Skeletal muscle satellite cell (primary cell): ENCODE results near the gene ADM2.

Source experiments
- H3K27me3 ChIP-seq: 2 replicates; pipeline ENCODE4 v1.7.0; 2013; ENCODE audit warnings: low read length; ENCODE audit not compliant: control insufficient read depth, insufficient read depth
- H3K36me3 ChIP-seq: 2 replicates; pipeline ENCODE4 v1.7.0; 2013; ENCODE audit warnings: mild to moderate bottlenecking, control low read depth, low read length; ENCODE audit not compliant: insufficient read depth
- H3K4me1 ChIP-seq: 2 replicates; pipeline ENCODE4 v1.7.0; 2013; ENCODE audit warnings: low read length; ENCODE audit not compliant: control insufficient read depth, insufficient read depth
- H3K4me2 ChIP-seq: 2 replicates; pipeline ENCODE4 v1.7.0; 2013; ENCODE audit warnings: mild to moderate bottlenecking, low read length
- H3K4me3 ChIP-seq: 2 replicates; pipeline ENCODE4 v1.7.0; 2013; ENCODE audit warnings: low read length
- H3K9ac ChIP-seq: 2 replicates; pipeline ENCODE4 v1.7.0; 2013; ENCODE audit warnings: mild to moderate bottlenecking, low read depth, low read length, moderate library complexity
- H3K9me3 ChIP-seq: replicated peaks from 2 replicates; pipeline ENCODE4 v1.7.0; 2013; ENCODE audit warnings: mild to moderate bottlenecking, control low read depth, low read length

Gene ADM2

GRCh38 chr22:50498322-50498890, 17.1 kb downstream of the ADM2 start:
- H3K4me1 ChIP-seq: no peaks in the 10 kb centered on the region

DNA sequence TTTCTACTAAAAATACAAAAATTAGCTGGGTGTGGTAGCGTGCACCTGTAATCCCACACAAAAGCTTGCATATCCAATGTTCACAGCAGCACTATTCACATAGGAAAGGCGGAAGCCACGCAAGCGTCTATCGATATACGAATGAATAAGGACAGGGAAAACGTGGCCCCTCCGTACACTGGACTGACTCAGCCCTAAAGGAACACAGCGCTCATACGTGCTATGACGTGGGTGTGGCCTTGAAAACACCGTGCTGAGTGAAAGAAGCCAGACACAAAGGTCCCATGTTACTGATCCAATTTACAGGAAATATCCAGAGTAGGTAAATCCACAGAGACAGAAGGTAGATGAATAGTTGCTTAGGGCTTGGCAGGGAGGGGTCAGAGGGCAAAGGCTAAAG, 19.1 kb downstream of the ADM2 start:
- no peak overlapping the region for H3K4me2 ChIP-seq
- H3K4me1 ChIP-seq: no peaks in the 10 kb centered on the region
- peaks cover 23% of the 10 kb centered on the region for H3K36me3 ChIP-seq
- no peak overlapping the region for H3K4me3 ChIP-seq
- H3K9me3 ChIP-seq: no peaks in the 10 kb centered on the region
- H3K27me3 ChIP-seq: no peaks in the 10 kb centered on the region
- no peak overlapping the region for H3K9ac ChIP-seq

More at GRCh38 chr22:50498322-50498890, 17.1 kb downstream of the ADM2 start:
- Histone ChIP-seq H3K27me3 (no peaks in the 10 kb centered on the region), H3K36me3 (peaks cover 14% of the 10 kb centered on the region), H3K4me3 (no peak overlapping the region), H3K4me2 (no peak overlapping the region), H3K9me3 (no peaks in the 10 kb centered on the region), H3K9ac (no peak overlapping the region)

DNA sequence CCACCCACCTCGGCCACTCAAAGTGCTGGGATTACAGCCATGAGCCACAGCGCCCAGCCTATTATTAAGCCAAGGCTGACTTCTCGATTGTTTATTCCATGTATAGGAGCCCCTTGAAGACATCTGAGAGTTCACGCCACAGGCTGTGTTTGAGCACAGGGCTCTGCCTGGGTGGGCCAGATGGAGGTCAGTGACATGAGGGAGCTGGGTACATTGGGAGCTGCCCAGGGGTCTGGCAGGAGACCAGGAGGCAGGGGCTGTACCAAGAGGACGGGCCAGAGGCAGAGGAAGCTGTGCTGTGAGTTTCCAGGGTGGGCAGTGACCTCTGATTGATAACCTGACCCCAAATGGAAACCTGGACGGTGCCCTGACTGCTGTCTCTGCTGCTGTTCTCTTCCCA, 20.8 kb downstream of the ADM2 start:
- H3K4me1 ChIP-seq: peaks cover 6% of the 10 kb centered on the region

GRCh38 chr22:50502628-50503474, 21.5 kb downstream of the ADM2 start:
- Histone ChIP-seq H3K9ac (no peak overlapping the region), H3K4me1 (peaks cover 6% of the 10 kb centered on the region), H3K36me3 (peaks cover 28% of the 10 kb centered on the region), H3K4me3 (no peak overlapping the region), H3K4me2 (no peak overlapping the region), H3K9me3 (no peaks in the 10 kb centered on the region), H3K27me3 (no peaks in the 10 kb centered on the region)

More for the DNA sequence above, 20.8 kb downstream of the ADM2 start:
- H3K9me3 ChIP-seq: no peaks in the 10 kb centered on the region
- no peak overlapping the region for H3K4me3 ChIP-seq
- H3K36me3 ChIP-seq: peaks cover 28% of the 10 kb centered on the region
- no peaks in the 10 kb centered on the region for H3K27me3 ChIP-seq
- no peak overlapping the region for H3K9ac ChIP-seq
- H3K4me2 ChIP-seq: no peak overlapping the region

GRCh38 chr22:50503475-50504145, 22.3 kb downstream of the ADM2 start:
- no peaks in the 10 kb centered on the region for H3K27me3 ChIP-seq
- H3K4me1 ChIP-seq: peaks cover 7% of the 10 kb centered on the region
- H3K4me2 ChIP-seq: no peak overlapping the region
- H3K9ac ChIP-seq: no peak overlapping the region
- peaks cover 28% of the 10 kb centered on the region for H3K36me3 ChIP-seq
- H3K9me3 ChIP-seq: no peaks in the 10 kb centered on the region
- H3K4me3 ChIP-seq: no peak overlapping the region

- no peaks in the 10 kb centered on the region for H3K27me3 ChIP-seq
- H3K4me2 ChIP-seq: no peak overlapping the region
- H3K9me3 ChIP-seq: no peaks in the 10 kb centered on the region
- H3K9ac ChIP-seq: no peak overlapping the region
- H3K4me1 ChIP-seq: peaks cover 17% of the 10 kb centered on the region
- no peak overlapping the region for H3K4me3 ChIP-seq
- peaks cover 28% of the 10 kb centered on the region for H3K36me3 ChIP-seq
Observed at GRCh38 chr22:50504369-50505211, 23.2 kb downstream of the ADM2 start.

- Histone ChIP-seq H3K4me3 (no peak overlapping the region), H3K9me3 (no peaks in the 10 kb centered on the region), H3K36me3 (peaks cover 28% of the 10 kb centered on the region), H3K27me3 (no peaks in the 10 kb centered on the region), H3K9ac (no peak overlapping the region), H3K4me2 (no peak overlapping the region), H3K4me1 (peaks cover 17% of the 10 kb centered on the region)
Observed at GRCh38 chr22:50505276-50505775, 24.0 kb downstream of the ADM2 start.

GRCh38 chr22:50505776-50506610, 24.6 kb downstream of the ADM2 start:
- Histone ChIP-seq H3K4me3 (peak overlapping the region; percentile 92), H3K36me3 (peaks cover 25% of the 10 kb centered on the region), H3K9me3 (no peaks in the 10 kb centered on the region), H3K4me2 (peak overlapping the region; percentile 100), H3K27me3 (no peaks in the 10 kb centered on the region), H3K4me1 (peaks cover 17% of the 10 kb centered on the region), H3K9ac (peak overlapping the region; percentile 96)

DNA sequence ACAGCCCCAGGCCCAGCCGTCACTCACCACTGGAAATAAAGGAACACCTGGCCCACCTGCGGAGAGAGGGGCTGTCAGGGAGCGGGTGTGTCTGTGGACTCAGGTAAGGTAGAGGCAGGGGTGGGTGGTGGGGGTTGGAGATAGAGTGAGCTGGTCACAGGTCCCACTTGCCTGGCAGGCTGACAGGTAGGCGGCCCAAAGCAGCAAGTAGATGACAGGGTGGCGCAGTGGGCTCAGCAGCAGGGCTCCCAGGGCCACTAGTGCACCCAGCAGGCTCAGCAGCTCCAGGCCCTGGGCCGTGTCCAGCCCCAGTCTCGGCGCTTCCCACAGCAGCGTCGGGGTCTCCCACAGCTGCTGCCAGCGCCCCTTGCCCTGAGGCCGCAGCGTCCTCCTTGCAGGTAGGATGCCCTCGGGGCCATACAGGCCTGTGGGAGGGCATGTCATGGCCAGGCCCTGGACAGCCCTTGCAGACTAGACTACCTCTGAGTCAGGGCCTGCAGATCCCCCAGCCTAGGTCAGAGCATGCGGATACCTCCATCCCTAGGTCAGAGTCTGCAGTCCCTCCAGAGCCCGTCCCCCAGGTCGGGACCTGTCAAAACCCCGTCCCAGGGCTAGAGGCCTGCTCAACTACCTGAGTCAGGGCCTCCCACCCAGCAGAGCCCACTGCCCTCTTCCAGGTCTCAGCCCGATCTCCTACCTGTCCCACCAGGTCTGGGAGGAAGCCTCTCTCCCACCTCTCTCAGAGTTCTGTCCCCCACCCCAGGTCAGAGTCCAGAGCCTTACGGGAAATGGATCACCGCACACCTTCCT, 25.5 kb downstream of the ADM2 start:
- H3K36me3 ChIP-seq: peaks cover 25% of the 10 kb centered on the region
- peak overlapping the region; percentile 92 for H3K4me3 ChIP-seq
- no peaks in the 10 kb centered on the region for H3K9me3 ChIP-seq
- peak overlapping the region; percentile 100 for H3K4me2 ChIP-seq
- H3K9ac ChIP-seq: peak overlapping the region; percentile 96
- peaks cover 17% of the 10 kb centered on the region for H3K4me1 ChIP-seq
- no peaks in the 10 kb centered on the region for H3K27me3 ChIP-seq
